K562 (cell line): ENCODE data around the gene ANKMY1. TPM values are rescaled to one million over a fixed set of nuclear protein-coding genes. Genes with fewer than 3 reads are reported as not detected.

Source experiments
- MTA2 ChIP-seq: fragments of 450-650 bp; IDR thresholded peaks from 2 replicates; pipeline ENCODE4 v1.6.1; 2016; ENCODE audit warnings: low read depth
- PML ChIP-seq: IDR thresholded peaks from 2 replicates; pipeline ENCODE4 v1.6.1; 2012; ENCODE audit warnings: low read length, inconsistent platforms
- PTBP1 ChIP-seq: fragments of 200-400 bp; formaldehyde crosslinking; IDR thresholded peaks from 2 replicates; pipeline ENCODE4 v1.6.1; 2017; ENCODE audit warnings: low read depth, low read length
- RHOXF2B ChIP-seq: fragments of 250-450 bp; sonication (Bioruptor Pico); conservative IDR thresholded peaks from 2 replicates; pipeline ENCODE4 v1.5.1; 2021
- SMARCA4 ChIP-seq: fragments of 450-650 bp; IDR thresholded peaks from 2 replicates; pipeline ENCODE4 v1.6.1; 2016
- ZNF444 ChIP-seq: fragments of 250-450 bp; sonication (Bioruptor Pico); IDR thresholded peaks from 2 replicates; pipeline ENCODE4 v1.4.0; 2020; ENCODE audit warnings: mild to moderate bottlenecking, moderate library complexity
- polyA plus RNA-seq, 8 experiments: library from polyadenylated mRNA; depleted of rRNA in 4 of 8; stranded (reverse) in 5 of 8; unstranded in 3 of 8; fragments of >200 nt; fragmentation: Nextera tagmentation in 2 of 8; fragmentation: Illumina TruSeq in 1 of 8; extraction: Ambion mirVana in 2 of 8; extraction: Trizol in 1 of 8; gene quantifications; 2 replicates each; pipeline versions ENCODE4 v1.2.1 to v1.2.3, GENCODE V29; 2011 to 2014; ENCODE audit warnings: inconsistent platforms in 1 of 8, missing spikeins in 1 of 8
- total RNA-seq, 7 experiments: library from RNA; depleted of rRNA in 6 of 7; stranded (reverse); fragments of >200 nt in 6 of 7; fragmentation: Illumina TruSeq in 2 of 7; extraction: Trizol in 2 of 7; gene quantifications; 2 replicates each; pipeline versions ENCODE4 v1.2.1 to v1.2.3, GENCODE V29; 2011 to 2021; ENCODE audit warnings: low replicate concordance in 1 of 7
- TF ChIP-seq, protein P1 (sequence below): fragments of 200-600 bp; sonication (generic); IDR thresholded peaks from one replicate; pipeline ENCODE4 v1.6.1; 2012; ENCODE audit warnings: mild to moderate bottlenecking, low read depth, low read length, inconsistent platforms
- TF ChIP-seq, protein P2 (sequence below): fragments of 450-650 bp; conservative IDR thresholded peaks from 2 replicates; pipeline ENCODE4 v1.6.1; 2016; ENCODE audit warnings: missing genetic modification characterization, low read depth, mild to moderate bottlenecking, control low read depth, missing compliant biosample characterization

The ANKMY1 gene
- total and polyA plus RNA-seq, 9 of the 15 experiments (the other 6 are each of a cell fraction or from before 2014, with no cell fraction given): 0.75 to 15.1 (median 11.7) TPM

DNA sequence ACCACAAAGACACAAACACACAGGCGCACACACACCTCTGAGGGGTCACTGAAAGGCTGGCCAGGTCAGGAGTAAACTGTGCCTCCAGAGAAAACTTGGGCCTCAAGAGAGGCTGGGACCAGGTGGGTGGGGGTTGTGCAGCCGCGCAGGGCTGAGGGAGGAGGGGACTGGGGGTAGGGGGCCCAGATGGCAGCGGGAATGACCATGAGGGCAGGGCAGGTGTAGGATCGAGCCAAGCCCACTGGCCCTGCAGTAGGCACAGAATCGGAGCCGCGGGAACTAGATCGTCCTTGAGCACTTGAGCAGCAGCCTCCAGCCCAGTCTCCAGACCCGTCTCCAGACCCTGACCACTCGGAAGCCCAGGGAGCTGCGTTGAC lies 36.8 kb downstream of the ANKMY1 start (continued):
- TF ChIP-seq, protein P1, sequence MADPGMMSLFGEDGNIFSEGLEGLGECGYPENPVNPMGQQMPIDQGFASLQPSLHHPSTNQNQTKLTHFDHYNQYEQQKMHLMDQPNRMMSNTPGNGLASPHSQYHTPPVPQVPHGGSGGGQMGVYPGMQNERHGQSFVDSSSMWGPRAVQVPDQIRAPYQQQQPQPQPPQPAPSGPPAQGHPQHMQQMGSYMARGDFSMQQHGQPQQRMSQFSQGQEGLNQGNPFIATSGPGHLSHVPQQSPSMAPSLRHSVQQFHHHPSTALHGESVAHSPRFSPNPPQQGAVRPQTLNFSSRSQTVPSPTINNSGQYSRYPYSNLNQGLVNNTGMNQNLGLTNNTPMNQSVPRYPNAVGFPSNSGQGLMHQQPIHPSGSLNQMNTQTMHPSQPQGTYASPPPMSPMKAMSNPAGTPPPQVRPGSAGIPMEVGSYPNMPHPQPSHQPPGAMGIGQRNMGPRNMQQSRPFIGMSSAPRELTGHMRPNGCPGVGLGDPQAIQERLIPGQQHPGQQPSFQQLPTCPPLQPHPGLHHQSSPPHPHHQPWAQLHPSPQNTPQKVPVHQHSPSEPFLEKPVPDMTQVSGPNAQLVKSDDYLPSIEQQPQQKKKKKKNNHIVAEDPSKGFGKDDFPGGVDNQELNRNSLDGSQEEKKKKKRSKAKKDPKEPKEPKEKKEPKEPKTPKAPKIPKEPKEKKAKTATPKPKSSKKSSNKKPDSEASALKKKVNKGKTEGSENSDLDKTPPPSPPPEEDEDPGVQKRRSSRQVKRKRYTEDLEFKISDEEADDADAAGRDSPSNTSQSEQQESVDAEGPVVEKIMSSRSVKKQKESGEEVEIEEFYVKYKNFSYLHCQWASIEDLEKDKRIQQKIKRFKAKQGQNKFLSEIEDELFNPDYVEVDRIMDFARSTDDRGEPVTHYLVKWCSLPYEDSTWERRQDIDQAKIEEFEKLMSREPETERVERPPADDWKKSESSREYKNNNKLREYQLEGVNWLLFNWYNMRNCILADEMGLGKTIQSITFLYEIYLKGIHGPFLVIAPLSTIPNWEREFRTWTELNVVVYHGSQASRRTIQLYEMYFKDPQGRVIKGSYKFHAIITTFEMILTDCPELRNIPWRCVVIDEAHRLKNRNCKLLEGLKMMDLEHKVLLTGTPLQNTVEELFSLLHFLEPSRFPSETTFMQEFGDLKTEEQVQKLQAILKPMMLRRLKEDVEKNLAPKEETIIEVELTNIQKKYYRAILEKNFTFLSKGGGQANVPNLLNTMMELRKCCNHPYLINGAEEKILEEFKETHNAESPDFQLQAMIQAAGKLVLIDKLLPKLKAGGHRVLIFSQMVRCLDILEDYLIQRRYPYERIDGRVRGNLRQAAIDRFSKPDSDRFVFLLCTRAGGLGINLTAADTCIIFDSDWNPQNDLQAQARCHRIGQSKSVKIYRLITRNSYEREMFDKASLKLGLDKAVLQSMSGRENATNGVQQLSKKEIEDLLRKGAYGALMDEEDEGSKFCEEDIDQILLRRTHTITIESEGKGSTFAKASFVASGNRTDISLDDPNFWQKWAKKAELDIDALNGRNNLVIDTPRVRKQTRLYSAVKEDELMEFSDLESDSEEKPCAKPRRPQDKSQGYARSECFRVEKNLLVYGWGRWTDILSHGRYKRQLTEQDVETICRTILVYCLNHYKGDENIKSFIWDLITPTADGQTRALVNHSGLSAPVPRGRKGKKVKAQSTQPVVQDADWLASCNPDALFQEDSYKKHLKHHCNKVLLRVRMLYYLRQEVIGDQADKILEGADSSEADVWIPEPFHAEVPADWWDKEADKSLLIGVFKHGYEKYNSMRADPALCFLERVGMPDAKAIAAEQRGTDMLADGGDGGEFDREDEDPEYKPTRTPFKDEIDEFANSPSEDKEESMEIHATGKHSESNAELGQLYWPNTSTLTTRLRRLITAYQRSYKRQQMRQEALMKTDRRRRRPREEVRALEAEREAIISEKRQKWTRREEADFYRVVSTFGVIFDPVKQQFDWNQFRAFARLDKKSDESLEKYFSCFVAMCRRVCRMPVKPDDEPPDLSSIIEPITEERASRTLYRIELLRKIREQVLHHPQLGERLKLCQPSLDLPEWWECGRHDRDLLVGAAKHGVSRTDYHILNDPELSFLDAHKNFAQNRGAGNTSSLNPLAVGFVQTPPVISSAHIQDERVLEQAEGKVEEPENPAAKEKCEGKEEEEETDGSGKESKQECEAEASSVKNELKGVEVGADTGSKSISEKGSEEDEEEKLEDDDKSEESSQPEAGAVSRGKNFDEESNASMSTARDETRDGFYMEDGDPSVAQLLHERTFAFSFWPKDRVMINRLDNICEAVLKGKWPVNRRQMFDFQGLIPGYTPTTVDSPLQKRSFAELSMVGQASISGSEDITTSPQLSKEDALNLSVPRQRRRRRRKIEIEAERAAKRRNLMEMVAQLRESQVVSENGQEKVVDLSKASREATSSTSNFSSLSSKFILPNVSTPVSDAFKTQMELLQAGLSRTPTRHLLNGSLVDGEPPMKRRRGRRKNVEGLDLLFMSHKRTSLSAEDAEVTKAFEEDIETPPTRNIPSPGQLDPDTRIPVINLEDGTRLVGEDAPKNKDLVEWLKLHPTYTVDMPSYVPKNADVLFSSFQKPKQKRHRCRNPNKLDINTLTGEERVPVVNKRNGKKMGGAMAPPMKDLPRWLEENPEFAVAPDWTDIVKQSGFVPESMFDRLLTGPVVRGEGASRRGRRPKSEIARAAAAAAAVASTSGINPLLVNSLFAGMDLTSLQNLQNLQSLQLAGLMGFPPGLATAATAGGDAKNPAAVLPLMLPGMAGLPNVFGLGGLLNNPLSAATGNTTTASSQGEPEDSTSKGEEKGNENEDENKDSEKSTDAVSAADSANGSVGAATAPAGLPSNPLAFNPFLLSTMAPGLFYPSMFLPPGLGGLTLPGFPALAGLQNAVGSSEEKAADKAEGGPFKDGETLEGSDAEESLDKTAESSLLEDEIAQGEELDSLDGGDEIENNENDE: no peak
- TF ChIP-seq PTBP1 (no peak), SMARCA4 (no peak), MTA2 (no peak), PML (no peak), ZNF444 (no peak), RHOXF2B (CRISPR knock-in tag) (no peak)
- TF ChIP-seq, protein P2, sequence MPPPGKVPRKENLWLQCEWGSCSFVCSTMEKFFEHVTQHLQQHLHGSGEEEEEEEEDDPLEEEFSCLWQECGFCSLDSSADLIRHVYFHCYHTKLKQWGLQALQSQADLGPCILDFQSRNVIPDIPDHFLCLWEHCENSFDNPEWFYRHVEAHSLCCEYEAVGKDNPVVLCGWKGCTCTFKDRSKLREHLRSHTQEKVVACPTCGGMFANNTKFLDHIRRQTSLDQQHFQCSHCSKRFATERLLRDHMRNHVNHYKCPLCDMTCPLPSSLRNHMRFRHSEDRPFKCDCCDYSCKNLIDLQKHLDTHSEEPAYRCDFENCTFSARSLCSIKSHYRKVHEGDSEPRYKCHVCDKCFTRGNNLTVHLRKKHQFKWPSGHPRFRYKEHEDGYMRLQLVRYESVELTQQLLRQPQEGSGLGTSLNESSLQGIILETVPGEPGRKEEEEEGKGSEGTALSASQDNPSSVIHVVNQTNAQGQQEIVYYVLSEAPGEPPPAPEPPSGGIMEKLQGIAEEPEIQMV (tag): no peak
